ENCODE data around the gene AFF2.

- TF ChIP-seq ZNF274 (IDR thresholded peaks at IDR 0.05; ENCODE audit: low read depth, low read length) (no peak), YY1 (IDR thresholded peaks at IDR 0.05; ENCODE audit: insufficient read depth, insufficient read length) (no peak)
Observed at GRCh38 chrX:148499638-148500422, 587 bp upstream of the AFF2 start.

All from NT2/D1 (cell line).